A673 (cell line): ENCODE data around the gene GPC1. TPM values are rescaled to one million over a fixed set of nuclear protein-coding genes. Genes with fewer than 3 reads are reported as not detected.

Experiments used
- BruUV-seq: library from RNA; stranded (reverse); fragments of 400-500 nt; replicated peaks from 2 replicates; lab custom pipeline; 2021; lab: Mats Ljungman, UMichigan
- CTCF ChIA-PET: fragments of 300-600 bp; sonication (Branson Sonifier 250); formaldehyde crosslinking; loops from one replicate; lab custom pipeline; 2022; ENCODE audit warnings: antibody characterized with exemption; lab: Charles Lee
- POLR2A ChIA-PET: fragments of 300-600 bp; sonication (Branson Sonifier 250); formaldehyde crosslinking; loops from one replicate; lab custom pipeline; 2022; ENCODE audit warnings: antibody characterized with exemption; ENCODE audit not compliant: low non-redundant PET; lab: Charles Lee
- DNase-seq: peaks from one replicate; pipeline ENCODE4 v3.0.0-alpha.2; 2015; ENCODE audit warnings: low spot score
- H3K27ac ChIP-seq: fragments of 200-600 bp; sonication (generic); 2 replicates; pipeline ENCODE4 v1.5.1; 2016; ENCODE audit warnings: mixed run types, low read depth, mild to moderate bottlenecking, mixed read lengths, antibody characterized with exemption, low read length; ENCODE audit not compliant: poor library complexity, severe bottlenecking
- H3K27me3 ChIP-seq: fragments of 200-600 bp; sonication (generic); replicated peaks from 2 replicates; pipeline ENCODE4 v1.6.1; 2017; ENCODE audit warnings: mixed run types, low read depth, mild to moderate bottlenecking, mixed read lengths, antibody characterized with exemption, low read length; ENCODE audit not compliant: insufficient read depth, poor library complexity
- H3K36me3 ChIP-seq: fragments of 200-600 bp; sonication (generic); 2 replicates; pipeline ENCODE4 v1.6.1; 2016; ENCODE audit warnings: mixed run types, mild to moderate bottlenecking, mixed read lengths, antibody characterized with exemption, low read length; ENCODE audit not compliant: insufficient read depth, poor library complexity, severe bottlenecking
- H3K4me1 ChIP-seq: fragments of 200-600 bp; sonication (generic); 2 replicates; pipeline ENCODE4 v1.6.1; 2017; ENCODE audit warnings: mixed run types, mild to moderate bottlenecking, mixed read lengths, antibody characterized with exemption, low read length; ENCODE audit not compliant: insufficient read depth, poor library complexity, severe bottlenecking
- H3K4me3 ChIP-seq: fragments of 200-600 bp; sonication (generic); 2 replicates; pipeline ENCODE4 v1.5.1; 2016; ENCODE audit warnings: low read depth, mixed run types, mild to moderate bottlenecking, mixed read lengths, low read length; ENCODE audit not compliant: poor library complexity, severe bottlenecking
- H3K9me3 ChIP-seq: fragments of 200-600 bp; sonication (generic); 2 replicates; pipeline ENCODE4 v1.6.1; 2016; ENCODE audit warnings: mixed run types, low read depth, mild to moderate bottlenecking, mixed read lengths, antibody characterized with exemption, low read length; ENCODE audit not compliant: poor library complexity, severe bottlenecking
- CTCF ChIP-seq: fragments of 300-800, 200-600 bp; sonication (generic); conservative IDR thresholded peaks from 2 replicates; pipeline ENCODE4 v1.5.1; 2017; ENCODE audit warnings: low read depth, mild to moderate bottlenecking, antibody characterized with exemption, low read length, moderate library complexity, mixed read lengths
- EZH2 ChIP-seq: fragments of 200-600 bp; sonication (generic); IDR thresholded peaks from 2 replicates; pipeline ENCODE4 v1.6.1; 2017; ENCODE audit warnings: borderline replicate concordance, low read depth, mild to moderate bottlenecking, mixed read lengths, antibody characterized with exemption, low read length; ENCODE audit not compliant: poor library complexity, severe bottlenecking
- intact Hi-C: fragments of 100-400 bp; cut with micrococcal nuclease; formaldehyde crosslinking; loops from one replicate; pipeline ENCODE4 v1.10.0; 2022; ENCODE audit not compliant: unreplicated experiment
- total RNA-seq: library from RNA; stranded (reverse); gene quantifications from 2 replicates; pipeline ENCODE4 v1.2.3, GENCODE V29; 2021

GPC1 gene
- total RNA-seq, 1 experiment from 2014 or later, result 21.2 TPM

GRCh38 chr2:240400371-240401161 lies 34.9 kb upstream of the GPC1 start:
- H3K27ac ChIP-seq, result no peak overlapping the region
- CTCF ChIA-PET, result no interaction called here
- POLR2A ChIA-PET, result no interaction called here
- TF ChIP-seq CTCF, result no peak
- TF ChIP-seq EZH2, result no peak
- H3K4me3 ChIP-seq, result no peak overlapping the region
- no peaks in the 10 kb centered on the region for H3K27me3 ChIP-seq
- DNase-seq, result no peak
- intact Hi-C loops, result no loop called here
- H3K9me3 ChIP-seq, result no peaks in the 10 kb centered on the region
- H3K36me3 ChIP-seq, result no peaks in the 10 kb centered on the region
- no peaks in the 10 kb centered on the region for H3K4me1 ChIP-seq
- no TSS peak for BruUV-seq

GRCh38 chr2:240401308-240401707 lies 34.2 kb upstream of the GPC1 start:
- no peak for DNase-seq
- BruUV-seq, result no TSS peak
- no peak overlapping the region for H3K27ac ChIP-seq

GRCh38 chr2:240401781-240402551 lies 33.5 kb upstream of the GPC1 start:
- TF ChIP-seq CTCF (no peak), EZH2 (no peak)
- no peaks in the 10 kb centered on the region for H3K9me3 ChIP-seq
- no TSS peak for BruUV-seq
- no peaks in the 10 kb centered on the region for H3K4me1 ChIP-seq
- no peak overlapping the region for H3K27ac ChIP-seq
- H3K36me3 ChIP-seq, result no peaks in the 10 kb centered on the region
- intact Hi-C loops, result no loop called here
- ChIA-PET CTCF (no interaction called here), POLR2A (no interaction called here)
- no peak for DNase-seq
- no peaks in the 10 kb centered on the region for H3K27me3 ChIP-seq
- H3K4me3 ChIP-seq, result no peak overlapping the region

More at GRCh38 chr2:240401308-240401707, 34.2 kb upstream of the GPC1 start:
- no peaks in the 10 kb centered on the region for H3K9me3 ChIP-seq
- H3K27me3 ChIP-seq, result no peaks in the 10 kb centered on the region
- ChIA-PET CTCF (no interaction called here), POLR2A (no interaction called here)
- H3K4me1 ChIP-seq, result no peaks in the 10 kb centered on the region
- H3K4me3 ChIP-seq, result no peak overlapping the region
- intact Hi-C loops, result no loop called here
- H3K36me3 ChIP-seq, result no peaks in the 10 kb centered on the region
- no peak for TF ChIP-seq CTCF
- TF ChIP-seq EZH2, result no peak
